GM12872 (cell line): ENCODE data around the gene ZNF548.

Experiments
- TF ChIP-seq, protein P1 (sequence below): IDR thresholded peaks from 3 replicates; pipeline ENCODE4 v1.5.1; 2011; ENCODE audit warnings: low read depth, mild to moderate bottlenecking, low read length, moderate library complexity; ENCODE audit not compliant: insufficient read depth

Gene ZNF548

DNA sequence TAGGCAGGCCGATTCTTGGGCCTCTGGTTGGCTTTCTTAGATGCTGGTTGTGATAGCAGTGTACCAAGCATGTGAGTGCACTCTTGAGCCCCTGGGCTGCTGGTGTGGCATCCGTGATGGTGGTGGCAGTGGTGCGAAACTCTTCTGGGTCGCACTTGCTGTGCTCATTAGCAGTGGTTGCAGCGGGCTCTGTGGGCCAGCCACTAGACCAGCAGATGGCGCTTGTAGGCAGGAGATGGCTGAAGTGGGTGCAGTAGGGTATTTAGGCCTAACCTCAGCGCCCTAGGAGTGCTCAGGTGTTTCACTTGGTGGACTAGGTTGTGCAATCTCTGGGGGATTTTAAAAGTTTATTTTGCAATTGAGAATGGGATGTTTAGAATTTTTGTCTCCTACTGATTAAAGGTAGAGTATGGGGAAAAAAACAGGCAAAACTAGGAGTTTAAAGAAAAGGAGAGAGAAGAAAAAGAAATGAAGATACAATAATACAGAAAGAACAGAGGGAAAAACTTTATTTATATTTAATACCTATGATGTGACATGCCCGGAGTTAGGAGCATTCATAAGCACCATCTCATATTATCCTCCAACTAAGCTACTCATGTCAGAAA is 17.0 kb downstream of the ZNF548 start:
- TF ChIP-seq, protein P1, sequence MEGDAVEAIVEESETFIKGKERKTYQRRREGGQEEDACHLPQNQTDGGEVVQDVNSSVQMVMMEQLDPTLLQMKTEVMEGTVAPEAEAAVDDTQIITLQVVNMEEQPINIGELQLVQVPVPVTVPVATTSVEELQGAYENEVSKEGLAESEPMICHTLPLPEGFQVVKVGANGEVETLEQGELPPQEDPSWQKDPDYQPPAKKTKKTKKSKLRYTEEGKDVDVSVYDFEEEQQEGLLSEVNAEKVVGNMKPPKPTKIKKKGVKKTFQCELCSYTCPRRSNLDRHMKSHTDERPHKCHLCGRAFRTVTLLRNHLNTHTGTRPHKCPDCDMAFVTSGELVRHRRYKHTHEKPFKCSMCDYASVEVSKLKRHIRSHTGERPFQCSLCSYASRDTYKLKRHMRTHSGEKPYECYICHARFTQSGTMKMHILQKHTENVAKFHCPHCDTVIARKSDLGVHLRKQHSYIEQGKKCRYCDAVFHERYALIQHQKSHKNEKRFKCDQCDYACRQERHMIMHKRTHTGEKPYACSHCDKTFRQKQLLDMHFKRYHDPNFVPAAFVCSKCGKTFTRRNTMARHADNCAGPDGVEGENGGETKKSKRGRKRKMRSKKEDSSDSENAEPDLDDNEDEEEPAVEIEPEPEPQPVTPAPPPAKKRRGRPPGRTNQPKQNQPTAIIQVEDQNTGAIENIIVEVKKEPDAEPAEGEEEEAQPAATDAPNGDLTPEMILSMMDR, result peak; percentile 78

DNA sequence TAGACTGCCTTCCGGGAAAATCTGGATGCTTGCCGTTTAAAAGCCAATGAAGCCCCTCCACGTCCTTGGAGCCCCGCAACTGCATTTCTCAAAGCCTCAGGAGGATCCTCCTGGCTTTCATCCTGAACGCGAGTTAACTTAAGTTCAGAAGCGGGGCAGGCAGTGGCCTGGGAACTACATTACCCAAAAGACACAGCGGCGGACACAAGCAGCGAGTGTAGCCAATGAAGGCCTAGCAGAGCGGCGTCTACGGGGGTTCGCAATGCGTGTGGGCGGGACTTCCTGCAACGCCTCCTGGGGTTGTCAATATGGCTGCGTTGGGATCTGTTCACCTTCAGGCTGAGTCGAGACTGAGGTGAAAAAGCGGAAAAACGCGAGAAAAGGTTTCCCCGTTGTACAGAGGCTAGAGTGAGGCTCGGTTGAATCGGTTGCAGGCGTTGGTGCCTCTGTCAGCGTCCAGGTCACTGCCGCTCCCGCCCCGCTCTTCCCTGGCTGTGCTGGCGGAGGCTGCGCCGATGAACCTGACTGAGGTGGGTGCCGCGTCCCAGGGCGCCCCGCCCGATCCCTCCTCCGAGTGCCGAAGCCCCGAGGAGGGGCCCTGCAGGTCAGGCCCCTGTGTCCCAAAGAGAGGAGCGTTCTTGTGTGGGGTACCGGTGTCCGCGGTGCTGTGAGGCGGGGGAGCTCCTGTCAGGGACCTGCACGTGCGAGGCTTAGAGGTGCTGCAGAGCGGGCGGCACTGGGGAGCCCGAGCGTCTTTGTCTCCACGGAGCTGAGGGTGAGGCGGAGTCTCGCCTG is 21.4 kb downstream of the ZNF548 start, which contains the start of gene ZNF17:
Gene ZNF17, plus strand, starts transcription at position 285 of the 795 bp plus-strand sequence. CDS start 2,455 bp downstream, outside the sequence.
- TF ChIP-seq, protein P1, result no peak

DNA sequence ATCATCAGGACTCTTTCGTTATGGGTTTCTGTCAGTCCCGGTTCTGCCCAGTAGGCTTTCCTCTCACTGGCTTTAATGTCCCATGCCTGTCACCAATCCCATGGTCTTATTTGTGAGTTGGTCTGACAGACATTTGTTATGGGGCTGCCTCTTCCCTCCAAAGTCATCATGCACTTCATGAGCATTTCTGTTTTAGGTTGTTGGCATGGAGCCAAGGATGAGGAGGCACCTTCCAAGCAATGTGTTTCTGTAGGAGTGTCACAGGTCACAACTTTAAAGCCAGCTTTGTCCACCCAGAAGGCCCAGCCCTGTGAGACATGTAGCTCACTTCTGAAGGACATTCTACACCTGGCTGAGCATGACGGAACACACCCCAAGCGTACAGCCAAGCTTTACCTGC is 29.8 kb downstream of the ZNF548 start:
- TF ChIP-seq, protein P1, result no peak

DNA sequence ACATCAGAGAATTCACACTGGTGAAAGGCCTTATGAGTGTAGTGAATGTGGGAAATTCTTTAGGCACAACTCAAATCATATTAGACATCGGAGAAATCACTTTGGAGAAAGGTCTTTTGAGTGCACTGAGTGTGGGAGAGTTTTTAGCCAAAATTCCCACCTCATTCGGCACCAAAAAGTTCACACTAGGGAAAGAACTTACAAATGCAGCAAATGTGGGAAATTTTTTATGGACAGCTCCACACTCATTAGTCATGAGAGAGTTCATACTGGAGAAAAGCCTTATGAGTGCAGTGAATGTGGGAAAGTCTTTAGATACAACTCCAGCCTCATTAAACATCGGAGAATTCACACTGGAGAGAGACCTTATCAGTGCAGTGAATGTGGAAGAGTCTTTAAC is 31.4 kb downstream of the ZNF548 start:
- TF ChIP-seq, protein P1, result no peak

DNA sequence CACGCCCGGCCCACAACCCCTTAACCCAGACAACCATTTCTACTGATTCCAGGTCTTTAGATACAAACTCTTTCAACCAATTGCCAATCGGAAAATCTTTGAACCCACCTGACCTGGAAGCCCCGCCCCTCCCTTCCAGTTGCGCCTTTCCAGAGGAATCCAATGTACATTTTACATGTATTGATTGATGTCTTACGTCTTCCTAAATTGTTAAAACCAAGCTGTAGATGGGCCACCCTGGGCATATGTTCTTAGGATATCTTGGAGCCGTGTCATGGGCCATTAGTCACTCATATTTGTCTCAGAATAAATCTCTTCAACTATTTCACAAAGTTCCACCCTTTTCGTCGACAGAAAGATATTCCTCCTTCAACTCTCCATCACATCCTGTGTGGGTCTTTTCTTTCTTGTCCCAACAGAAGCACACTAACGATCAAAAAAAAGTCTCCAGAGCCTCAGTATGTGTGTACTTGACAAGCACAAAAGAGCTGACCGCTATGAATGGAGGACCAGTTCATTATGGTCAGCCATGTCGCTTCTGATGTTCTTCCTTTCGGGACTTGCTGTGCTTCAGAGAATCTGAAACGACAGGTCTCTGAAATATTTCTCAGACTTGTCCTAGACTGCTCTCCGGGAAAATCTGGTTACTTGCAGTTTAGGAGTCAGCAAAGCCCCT is 44.9 kb downstream of the ZNF548 start:
- TF ChIP-seq, protein P1, result no peak

DNA sequence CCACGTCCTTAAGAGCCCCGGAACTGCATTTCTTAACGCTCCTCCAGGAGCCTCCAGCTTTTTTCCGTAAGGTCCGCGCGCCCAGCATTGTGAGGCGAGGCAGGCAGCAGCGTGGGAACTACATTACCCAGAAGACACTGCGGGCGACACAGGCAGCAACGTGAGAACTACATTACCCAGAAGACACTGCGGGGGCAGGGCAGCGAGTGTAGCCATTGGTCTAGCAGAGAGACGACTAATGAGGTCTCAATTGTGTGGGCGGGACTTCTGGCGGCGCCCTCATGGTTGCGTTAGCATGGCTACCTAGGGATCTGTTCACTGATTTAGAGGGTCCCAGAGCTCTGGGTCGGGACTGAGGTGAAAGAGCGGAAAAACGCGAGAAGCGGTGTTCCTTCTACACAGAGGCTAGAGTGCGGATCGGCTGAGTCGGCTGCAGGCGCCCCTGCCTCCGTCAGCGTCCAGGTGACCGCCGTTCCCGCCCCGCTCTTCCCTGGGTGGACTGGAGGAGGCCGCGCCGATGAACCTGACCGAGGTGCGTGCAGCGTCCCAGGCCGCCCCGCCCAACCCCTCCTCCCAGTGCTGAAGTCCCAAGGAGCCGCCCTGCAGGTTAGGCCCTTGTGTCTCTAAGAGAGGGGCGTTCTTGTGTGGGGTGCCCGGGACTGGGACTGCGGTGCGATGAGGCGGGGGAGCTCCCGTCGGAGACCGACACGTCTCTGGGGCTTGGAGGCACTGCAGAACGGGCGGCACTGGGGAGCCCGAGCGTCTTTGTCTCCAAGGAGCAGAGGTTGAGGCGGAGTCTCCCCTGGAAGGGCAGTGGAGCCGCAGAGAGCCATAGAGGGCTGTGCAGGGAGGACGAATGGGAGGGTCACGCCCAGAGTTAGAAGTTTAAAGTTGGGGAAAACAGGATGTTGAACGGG is 45.7 kb downstream of the ZNF548 start, which contains the start of gene ZNF749:
Gene ZNF749, plus strand, starts transcription at position 264 of the 917 bp plus-strand sequence. Its CDS starts 254 bp downstream, at position 518.
- TF ChIP-seq, protein P1, result no peak

DNA sequence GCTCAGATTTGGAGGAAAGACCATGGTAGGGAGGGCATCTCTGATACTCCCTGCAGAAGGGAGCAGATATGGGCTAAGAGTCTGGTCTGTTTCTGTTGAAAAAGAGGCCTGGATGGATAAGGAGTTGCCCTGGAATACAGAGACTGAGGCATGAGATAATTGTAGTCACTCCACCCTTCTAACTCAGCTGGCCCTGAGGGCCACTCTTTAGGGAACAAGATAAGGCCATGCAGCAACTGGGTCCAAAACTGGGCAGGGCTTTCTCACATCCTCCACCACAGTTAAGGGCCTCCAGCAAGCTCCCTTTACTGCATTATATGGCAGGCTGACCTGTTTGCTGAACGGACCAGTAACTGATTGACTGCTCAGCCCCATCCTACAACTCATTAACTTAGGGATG is 46.8 kb downstream of the ZNF548 start:
- TF ChIP-seq, protein P1, result no peak
